Coronary artery (tissue), 2 donors: Measurements from ENCODE around the gene METRNL.
"Not testable (repeated sequence)": the region's sequence is repeated elsewhere in the genome, so short reads cannot be mapped to it uniquely, and the experiment has no call there.

Experiments
- DNase-seq: peaks from one replicate; pipeline ENCODE4 v3.0.0-alpha.2; 2017; ENCODE audit warnings: low spot score
- H3K27ac ChIP-seq, 2 donors: fragments of 200-600 bp; sonication (generic); one replicate each; pipeline ENCODE4 v1.5.1; 2016 to 2019
- H3K4me3 ChIP-seq: fragments of 200-600 bp; sonication (generic); 2 replicates; pipeline ENCODE4 v1.5.1; 2016; ENCODE audit warnings: mild to moderate bottlenecking, moderate library complexity
- CTCF ChIP-seq: fragments of 200-600 bp; sonication (generic); IDR thresholded peaks from one replicate; pipeline ENCODE4 v1.5.1; 2019; ENCODE audit warnings: antibody characterized with exemption

METRNL gene, protein sequence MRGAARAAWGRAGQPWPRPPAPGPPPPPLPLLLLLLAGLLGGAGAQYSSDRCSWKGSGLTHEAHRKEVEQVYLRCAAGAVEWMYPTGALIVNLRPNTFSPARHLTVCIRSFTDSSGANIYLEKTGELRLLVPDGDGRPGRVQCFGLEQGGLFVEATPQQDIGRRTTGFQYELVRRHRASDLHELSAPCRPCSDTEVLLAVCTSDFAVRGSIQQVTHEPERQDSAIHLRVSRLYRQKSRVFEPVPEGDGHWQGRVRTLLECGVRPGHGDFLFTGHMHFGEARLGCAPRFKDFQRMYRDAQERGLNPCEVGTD

DNA sequence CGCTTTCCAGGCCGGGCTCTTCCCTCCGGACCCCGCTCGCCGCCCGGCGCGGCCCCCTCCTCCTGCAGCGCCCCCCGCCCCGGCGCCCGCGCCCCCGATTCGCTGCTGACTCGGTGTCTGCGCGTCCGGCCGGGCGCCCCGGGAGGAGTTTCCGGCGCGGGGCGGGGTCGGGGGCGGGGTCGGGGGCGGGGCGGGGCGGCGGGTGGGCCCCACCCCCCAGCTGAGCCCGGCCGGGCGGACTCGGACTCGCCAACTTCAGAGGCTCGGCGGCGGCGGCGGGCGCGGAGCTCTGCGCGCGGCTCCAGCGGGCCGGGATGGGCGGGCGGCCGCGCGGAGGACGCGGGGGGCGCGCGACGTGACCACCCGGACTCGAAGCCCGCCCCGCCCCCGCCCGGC is at the start of gene METRNL:
TSS of gene METRNL (plus strand) at position 258 of the 396 bp plus-strand sequence. CDS start 207 bp downstream, outside the sequence.
- Histone ChIP-seq H3K27ac (peak within 1 kb of the TSS; percentile 94 to 98), H3K4me3 (peak within 1 kb of the TSS; percentile 83)
- TF ChIP-seq CTCF, result no peak
- no peak for DNase-seq

DNA sequence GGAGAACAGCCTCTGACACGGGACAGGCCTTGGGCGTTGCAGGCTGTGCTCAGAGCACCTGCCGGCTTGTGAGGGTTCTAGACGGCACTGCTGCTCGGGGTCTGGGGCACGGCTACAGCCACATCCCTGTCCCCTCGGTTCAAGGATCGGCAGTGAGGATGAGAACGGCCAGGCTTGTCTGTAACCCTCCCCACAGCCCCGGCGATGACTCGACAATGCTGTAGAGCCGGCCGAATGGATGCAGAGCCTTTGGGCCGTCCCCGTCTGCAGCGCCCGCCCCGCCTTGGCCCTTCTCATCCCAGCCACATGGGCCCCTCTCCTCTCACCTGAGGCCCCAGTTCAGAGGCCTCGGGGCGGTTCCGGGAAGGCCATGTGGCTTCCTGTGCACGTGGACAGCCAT is 49.0 kb upstream of the METRNL start:
- TF ChIP-seq CTCF, result no peak
- Histone ChIP-seq H3K27ac (no peak overlapping the region), H3K4me3 (no peak overlapping the region)
- DNase-seq, result peak; percentile 64

DNA sequence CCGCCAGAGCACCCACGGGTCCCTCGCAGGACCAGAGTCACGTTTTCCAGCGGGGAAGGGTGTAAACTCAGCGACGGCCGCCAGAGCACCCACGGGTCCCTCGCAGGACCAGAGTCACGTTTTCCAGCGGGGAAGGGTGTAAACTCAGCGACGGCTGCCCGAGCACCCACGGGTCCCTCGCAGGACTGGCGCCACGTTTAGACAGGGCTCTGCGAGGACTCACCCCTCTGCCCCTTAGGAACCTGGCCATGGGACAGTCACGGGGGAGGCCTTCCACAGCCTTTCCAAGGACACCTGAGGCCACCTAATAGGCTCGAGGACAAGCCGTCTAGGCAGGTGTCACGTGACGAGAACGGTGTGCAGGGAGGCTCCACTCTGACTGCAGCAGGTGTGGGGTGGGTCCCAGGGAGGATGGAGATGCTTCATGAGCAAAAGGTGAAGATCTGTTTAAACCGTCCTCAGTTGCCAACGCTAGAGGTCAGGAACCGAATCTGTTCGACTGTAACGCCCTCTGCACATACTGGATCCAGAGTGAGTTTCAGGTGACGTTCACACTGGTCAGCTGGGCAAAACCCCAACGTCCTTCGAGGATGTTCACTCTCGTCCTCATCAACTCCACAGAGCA is 48.0 kb upstream of the METRNL start:
- Histone ChIP-seq H3K27ac (no peak overlapping the region), H3K4me3 (no peak overlapping the region)
- TF ChIP-seq CTCF, result no peak
- peak; percentile 62 for DNase-seq

DNA sequence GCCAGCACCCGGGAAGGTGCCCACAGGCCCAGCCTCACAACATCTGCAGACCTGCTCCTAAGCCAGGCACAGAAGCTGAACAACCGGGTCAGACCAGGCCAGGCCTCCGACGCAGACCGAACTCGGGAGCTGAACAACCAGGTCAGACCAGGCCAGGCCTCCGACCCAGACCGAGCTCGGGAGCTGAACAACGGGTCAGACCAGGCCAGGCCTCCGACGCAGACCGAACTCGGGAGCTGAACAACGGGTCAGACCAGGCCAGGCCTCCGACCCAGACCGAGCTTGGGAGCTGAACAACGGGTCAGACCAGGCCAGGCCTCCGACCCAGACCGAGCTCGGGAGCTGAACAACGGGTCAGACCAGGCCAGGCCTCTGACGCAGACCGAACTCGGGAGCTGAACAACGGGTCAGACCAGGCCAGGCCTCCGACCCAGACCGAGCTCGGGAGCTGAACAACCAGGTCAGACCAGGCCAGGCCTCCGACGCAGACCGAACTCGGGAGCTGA is 47.4 kb upstream of the METRNL start:
- DNase-seq, H3K4me3 ChIP-seq: not testable (repeated sequence)

GRCh38 chr17:83032781-83033180 is 46.6 kb upstream of the METRNL start:
- H3K4me3 ChIP-seq, result no peak overlapping the region
- no peak overlapping the region for H3K27ac ChIP-seq
- no peak for TF ChIP-seq CTCF
- peak; percentile 65 for DNase-seq

More for the DNA sequence above, 47.4 kb upstream of the METRNL start:
- not testable (repeated sequence) for H3K27ac ChIP-seq

- DNase-seq, result no peak
- TF ChIP-seq CTCF, result no peak
- Histone ChIP-seq H3K4me3 (no peak overlapping the region), H3K27ac (no peak overlapping the region)
Measured at GRCh38 chr17:83034525-83034924, 44.9 kb upstream of the METRNL start.

DNA sequence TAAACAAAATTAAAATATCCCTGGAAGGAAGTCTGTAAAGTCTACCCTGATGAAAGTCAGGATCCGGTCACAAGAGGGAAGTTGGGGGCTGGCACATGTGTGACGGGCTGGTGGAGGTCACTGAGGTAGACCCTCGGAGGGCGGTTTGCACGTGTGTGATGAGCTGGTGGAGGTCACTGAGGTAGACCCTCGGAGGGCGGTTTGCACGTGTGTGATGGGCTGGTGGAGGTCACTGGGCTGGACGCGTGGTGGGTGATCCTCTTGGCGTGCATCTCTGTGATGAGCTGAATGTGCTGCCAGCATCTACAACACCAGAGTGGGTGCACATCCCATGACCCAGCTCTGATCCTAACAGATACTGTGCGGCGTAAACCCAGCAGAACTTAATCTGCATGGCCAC is 43.7 kb upstream of the METRNL start:
- Histone ChIP-seq H3K27ac (no peak overlapping the region), H3K4me3 (no peak overlapping the region)
- TF ChIP-seq CTCF, result no peak
- DNase-seq, result no peak
